ENCODE results near the gene GMNN. TPM values are rescaled to one million over a fixed set of nuclear protein-coding genes. Genes with fewer than 3 reads are reported as not detected.
A peak's percentile ranks its signal among the peaks of the same experiment; 100 is the strongest.
"Not testable (repeated sequence)": the region's sequence is repeated elsewhere in the genome, so short reads cannot be mapped to it uniquely, and the experiment has no call there.

The GMNN gene
- total RNA-seq, 2 experiments from 2014 or later = 74.1 to 75.8 TPM

- no peak for DNase-seq
- Mint-ChIP-seq H3K4me3 (no peak overlapping the region), H3K4me1 (peaks cover 4% of the 10 kb centered on the region), H3K27me3 (no peaks in the 10 kb centered on the region), H3K27ac (no peak overlapping the region), H3K9me3 (peaks cover 1% of the 10 kb centered on the region), H3K36me3 (no peaks in the 10 kb centered on the region)
Observed at GRCh38 chr6:24752917-24753492, 21.7 kb upstream of the GMNN start.

- Mint-ChIP-seq H3K4me3 (no peak overlapping the region), H3K36me3 (no peaks in the 10 kb centered on the region), H3K9me3 (peaks cover 1% of the 10 kb centered on the region), H3K4me1 (peaks cover 4% of the 10 kb centered on the region), H3K27me3 (no peaks in the 10 kb centered on the region), H3K27ac (no peak overlapping the region)
- no peak for DNase-seq
Observed at GRCh38 chr6:24753545-24753944, 21.2 kb upstream of the GMNN start.

DNA sequence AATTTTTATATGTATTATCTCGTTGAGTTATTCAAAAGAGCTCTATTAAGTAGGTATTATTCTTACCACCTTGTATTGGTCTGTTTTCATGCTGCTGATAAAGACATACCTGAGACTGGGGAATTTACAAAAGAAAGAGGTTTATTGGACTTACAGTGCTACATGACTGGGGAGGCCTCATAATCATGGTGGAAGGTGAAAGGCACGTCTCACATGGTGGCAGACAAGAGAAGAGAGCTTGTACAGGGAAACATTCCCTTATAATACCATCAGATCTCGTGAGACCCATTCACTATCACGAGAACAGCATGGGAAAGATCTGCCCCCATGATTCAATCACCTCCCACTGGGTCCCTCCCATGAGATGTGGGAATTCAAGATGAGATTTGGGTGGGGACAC, 20.4 kb upstream of the GMNN start:
- DNase-seq, H3K4me1 Mint-ChIP-seq, H3K27ac Mint-ChIP-seq, H3K9me3 Mint-ChIP-seq, H3K4me3 Mint-ChIP-seq, H3K27me3 Mint-ChIP-seq, H3K36me3 Mint-ChIP-seq: not testable (repeated sequence)

GRCh38 chr6:24755279-24755678, 19.5 kb upstream of the GMNN start:
- no peaks in the 10 kb centered on the region for H3K36me3 Mint-ChIP-seq
- H3K4me1 Mint-ChIP-seq = no peaks in the 10 kb centered on the region
- no peak for DNase-seq
- H3K9me3 Mint-ChIP-seq = peaks cover 1% of the 10 kb centered on the region
- no peak overlapping the region for H3K27ac Mint-ChIP-seq
- H3K27me3 Mint-ChIP-seq = no peaks in the 10 kb centered on the region
- H3K4me3 Mint-ChIP-seq = no peak overlapping the region

- H3K36me3 Mint-ChIP-seq = no peaks in the 10 kb centered on the region
- H3K9me3 Mint-ChIP-seq = peaks cover 1% of the 10 kb centered on the region
- H3K27ac Mint-ChIP-seq = no peak overlapping the region
- no peak overlapping the region for H3K4me3 Mint-ChIP-seq
- DNase-seq = no peak
- no peaks in the 10 kb centered on the region for H3K27me3 Mint-ChIP-seq
- H3K4me1 Mint-ChIP-seq = peaks cover 5% of the 10 kb centered on the region
Observed at GRCh38 chr6:24757611-24758010, 17.1 kb upstream of the GMNN start.

- no peaks in the 10 kb centered on the region for H3K36me3 Mint-ChIP-seq
- no peaks in the 10 kb centered on the region for H3K27me3 Mint-ChIP-seq
- no peak for DNase-seq
- no peak overlapping the region for H3K27ac Mint-ChIP-seq
- peaks cover 5% of the 10 kb centered on the region for H3K4me1 Mint-ChIP-seq
- no peak overlapping the region for H3K4me3 Mint-ChIP-seq
- H3K9me3 Mint-ChIP-seq = no peaks in the 10 kb centered on the region
Observed at GRCh38 chr6:24759718-24760117, 15.0 kb upstream of the GMNN start.

- Mint-ChIP-seq H3K9me3 (no peaks in the 10 kb centered on the region), H3K36me3 (no peaks in the 10 kb centered on the region), H3K4me3 (no peak overlapping the region), H3K4me1 (peaks cover 8% of the 10 kb centered on the region), H3K27me3 (no peaks in the 10 kb centered on the region), H3K27ac (no peak overlapping the region)
- DNase-seq = no peak
Observed at GRCh38 chr6:24760210-24760609, 14.5 kb upstream of the GMNN start.

- Mint-ChIP-seq H3K27me3 (no peaks in the 10 kb centered on the region), H3K36me3 (no peaks in the 10 kb centered on the region), H3K9me3 (no peaks in the 10 kb centered on the region), H3K4me3 (no peak overlapping the region), H3K4me1 (peaks cover 13% of the 10 kb centered on the region), H3K27ac (no peak overlapping the region)
- DNase-seq = no peak
Observed at GRCh38 chr6:24761193-24761835, 13.4 kb upstream of the GMNN start.

GRCh38 chr6:24761851-24762250, 12.9 kb upstream of the GMNN start:
- H3K27me3 Mint-ChIP-seq = no peaks in the 10 kb centered on the region
- no peaks in the 10 kb centered on the region for H3K36me3 Mint-ChIP-seq
- no peak overlapping the region for H3K4me3 Mint-ChIP-seq
- no peak overlapping the region for H3K27ac Mint-ChIP-seq
- H3K9me3 Mint-ChIP-seq = no peaks in the 10 kb centered on the region
- H3K4me1 Mint-ChIP-seq = peaks cover 18% of the 10 kb centered on the region
- DNase-seq = no peak

DNA sequence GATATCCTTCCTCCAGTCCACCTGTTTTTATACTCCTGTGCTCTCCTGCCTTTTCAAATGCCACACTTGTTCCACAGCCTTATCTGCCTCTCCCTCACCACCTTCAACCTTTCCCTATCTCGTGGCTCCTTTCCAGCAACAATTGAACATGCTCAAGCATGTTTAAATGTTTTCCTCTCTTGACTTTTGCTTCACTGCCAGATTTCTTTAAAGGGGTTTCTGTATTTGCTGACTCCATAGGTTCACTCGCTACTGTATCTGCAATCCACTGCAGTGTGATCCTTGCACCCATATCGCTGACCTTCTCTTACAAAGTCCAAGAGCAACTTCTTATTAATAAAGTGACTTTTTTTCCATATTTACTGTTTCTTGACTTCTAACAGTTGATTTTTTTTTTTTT, 11.2 kb upstream of the GMNN start:
- Mint-ChIP-seq H3K36me3 (no peaks in the 10 kb centered on the region), H3K9me3 (no peaks in the 10 kb centered on the region), H3K27me3 (no peaks in the 10 kb centered on the region), H3K4me1 (peaks cover 18% of the 10 kb centered on the region), H3K27ac (no peak overlapping the region), H3K4me3 (no peak overlapping the region)
- no peak for DNase-seq

GRCh38 chr6:24764833-24765828, 9.6 kb upstream of the GMNN start:
- peak; percentile 17 for DNase-seq
- H3K9me3 Mint-ChIP-seq, H3K36me3 Mint-ChIP-seq, H3K4me3 Mint-ChIP-seq, H3K27me3 Mint-ChIP-seq: not testable (repeated sequence)
- peaks cover 18% of the 10 kb centered on the region for H3K4me1 Mint-ChIP-seq
- peak overlapping the region; percentile 1 for H3K27ac Mint-ChIP-seq

- H3K4me1 Mint-ChIP-seq = peaks cover 18% of the 10 kb centered on the region
- not testable (repeated sequence) for H3K27ac Mint-ChIP-seq, H3K36me3 Mint-ChIP-seq, H3K9me3 Mint-ChIP-seq, H3K27me3 Mint-ChIP-seq, H3K4me3 Mint-ChIP-seq, DNase-seq
Observed at GRCh38 chr6:24765968-24766367, 8.8 kb upstream of the GMNN start.

GRCh38 chr6:24766680-24767462, 7.9 kb upstream of the GMNN start:
- Mint-ChIP-seq H3K36me3 (no peaks in the 10 kb centered on the region), H3K4me3 (no peak overlapping the region), H3K9me3 (no peaks in the 10 kb centered on the region), H3K4me1 (peaks cover 14% of the 10 kb centered on the region), H3K27ac (no peak overlapping the region), H3K27me3 (no peaks in the 10 kb centered on the region)
- DNase-seq = no peak

DNA sequence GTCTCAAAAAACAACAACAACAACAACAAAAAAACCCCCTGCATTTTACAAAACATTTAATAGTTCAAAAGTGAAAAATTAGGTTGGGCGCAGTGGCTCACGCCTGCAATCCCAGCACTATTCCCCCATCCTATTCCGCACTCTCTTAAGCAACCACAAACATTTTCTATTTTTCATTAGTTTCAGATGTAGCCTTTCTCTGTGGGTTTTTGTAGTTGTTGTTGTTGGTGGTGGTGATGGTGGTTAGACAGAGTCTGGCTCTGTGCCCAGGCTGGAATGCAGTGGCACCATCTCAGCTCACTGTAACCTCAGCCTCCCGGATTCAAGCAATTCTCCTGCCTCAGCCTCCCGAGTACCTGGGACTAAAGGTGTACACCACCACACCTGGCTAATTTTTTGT, 6.4 kb upstream of the GMNN start:
- Mint-ChIP-seq H3K4me3 (peak overlapping the region; percentile 10), H3K9me3 (no peaks in the 10 kb centered on the region), H3K36me3 (no peaks in the 10 kb centered on the region), H3K27me3 (no peaks in the 10 kb centered on the region), H3K4me1 (peaks cover 13% of the 10 kb centered on the region), H3K27ac (no peak overlapping the region)
- DNase-seq = no peak
